ENCODE data around the gene GGT7.
"Not testable (repeated sequence)": the region's sequence is repeated elsewhere in the genome, so short reads cannot be mapped to it uniquely, and the experiment has no call there.

GGT7 gene, protein sequence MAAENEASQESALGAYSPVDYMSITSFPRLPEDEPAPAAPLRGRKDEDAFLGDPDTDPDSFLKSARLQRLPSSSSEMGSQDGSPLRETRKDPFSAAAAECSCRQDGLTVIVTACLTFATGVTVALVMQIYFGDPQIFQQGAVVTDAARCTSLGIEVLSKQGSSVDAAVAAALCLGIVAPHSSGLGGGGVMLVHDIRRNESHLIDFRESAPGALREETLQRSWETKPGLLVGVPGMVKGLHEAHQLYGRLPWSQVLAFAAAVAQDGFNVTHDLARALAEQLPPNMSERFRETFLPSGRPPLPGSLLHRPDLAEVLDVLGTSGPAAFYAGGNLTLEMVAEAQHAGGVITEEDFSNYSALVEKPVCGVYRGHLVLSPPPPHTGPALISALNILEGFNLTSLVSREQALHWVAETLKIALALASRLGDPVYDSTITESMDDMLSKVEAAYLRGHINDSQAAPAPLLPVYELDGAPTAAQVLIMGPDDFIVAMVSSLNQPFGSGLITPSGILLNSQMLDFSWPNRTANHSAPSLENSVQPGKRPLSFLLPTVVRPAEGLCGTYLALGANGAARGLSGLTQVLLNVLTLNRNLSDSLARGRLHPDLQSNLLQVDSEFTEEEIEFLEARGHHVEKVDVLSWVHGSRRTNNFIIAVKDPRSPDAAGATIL

GRCh38 chr20:34872622-34873224 is at the start of gene GGT7:
Gene GGT7 (minus strand): TSS chr20:34872856. CDS start chr20:34872815, 41 bp downstream.
- peak; percentile 76 for DNase-seq (ENCODE audit: low read depth)

- DNase-seq (ENCODE audit: low read depth): no peak
Measured at GRCh38 chr20:34921436-34921835, 48.8 kb upstream of the GGT7 start.

- DNase-seq (ENCODE audit: low read depth): no peak
Measured at GRCh38 chr20:34920055-34920454, 47.4 kb upstream of the GGT7 start.

- DNase-seq (ENCODE audit: low read depth): no peak
Measured at GRCh38 chr20:34916774-34917354, 44.2 kb upstream of the GGT7 start.

DNA sequence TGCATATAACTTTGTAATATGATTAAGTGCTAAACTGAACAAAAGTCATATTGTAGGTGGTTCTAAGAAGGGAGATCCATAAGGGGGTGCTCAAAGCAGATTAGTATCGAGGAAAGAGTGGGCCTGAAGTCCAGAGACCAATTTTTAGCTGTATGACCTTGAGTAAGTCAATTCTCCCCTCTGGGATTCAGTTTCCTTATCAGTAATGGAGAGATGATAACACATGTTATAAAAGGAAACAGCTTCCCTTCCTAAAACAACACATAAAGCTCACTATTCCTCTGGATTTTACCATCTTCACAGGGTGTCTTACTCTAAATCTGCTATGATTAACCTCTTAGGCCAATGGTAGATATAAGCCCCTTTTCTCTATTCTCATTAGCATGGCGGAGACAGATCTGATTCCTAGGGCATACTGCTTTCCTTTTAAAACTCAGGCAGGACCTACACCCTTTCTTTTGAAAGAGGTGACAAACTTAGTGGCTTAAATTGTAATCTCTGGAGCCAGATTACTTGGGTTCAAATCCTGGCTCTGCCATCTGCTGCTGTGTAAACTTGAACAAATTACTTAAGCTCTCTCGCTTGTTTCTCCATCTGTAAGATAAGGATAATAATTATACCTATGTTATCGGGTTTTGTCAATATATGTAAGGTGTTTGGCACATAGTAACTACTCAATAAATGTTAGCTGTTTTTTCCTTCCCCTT is 43.2 kb upstream of the GGT7 start:
- no peak for DNase-seq (ENCODE audit: low read depth)

DNA sequence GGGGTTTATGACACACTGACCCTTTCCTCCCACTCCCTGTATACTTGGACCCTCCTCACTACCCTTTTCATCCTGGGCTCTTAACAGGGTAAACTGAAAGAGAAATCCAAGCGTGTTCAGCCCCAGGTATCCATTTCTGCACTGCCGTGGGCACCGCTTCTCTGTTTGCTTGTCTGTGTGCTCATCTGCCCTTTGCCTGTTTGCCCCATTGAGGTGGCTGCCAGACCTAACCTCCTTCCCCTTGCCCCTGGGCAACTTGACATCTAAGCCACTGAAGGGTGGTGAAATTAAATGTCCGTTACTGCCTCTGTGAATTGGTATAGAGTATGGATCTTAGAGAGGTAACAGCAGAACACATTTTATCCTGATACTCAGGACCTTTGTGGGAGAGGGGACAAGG is 42.5 kb upstream of the GGT7 start:
- DNase-seq (ENCODE audit: low read depth): no peak

GRCh38 chr20:34907616-34908469 is 35.2 kb upstream of the GGT7 start:
- no peak for DNase-seq (ENCODE audit: low read depth)

DNA sequence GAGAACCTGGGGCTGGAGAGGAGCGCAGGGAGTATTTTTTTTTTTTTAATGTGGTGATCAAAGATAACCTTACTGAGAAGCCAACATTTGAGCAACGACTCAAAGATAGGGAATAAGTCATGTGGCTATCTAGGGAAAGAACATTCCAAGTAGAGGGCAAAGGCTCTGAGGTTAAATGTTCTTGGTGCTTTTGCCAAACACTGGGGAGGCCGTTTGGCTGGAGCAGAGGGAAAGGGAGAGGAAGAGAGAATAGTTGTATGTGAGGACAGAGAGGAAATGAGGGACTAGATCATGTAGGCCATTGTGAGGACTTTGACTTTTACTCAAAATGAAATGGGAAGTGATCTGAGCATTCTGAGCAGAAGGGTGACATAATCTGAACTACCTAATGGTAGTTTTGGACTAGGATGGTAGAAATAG is 31.6 kb upstream of the GGT7 start:
- no peak for DNase-seq (ENCODE audit: low read depth)

DNA sequence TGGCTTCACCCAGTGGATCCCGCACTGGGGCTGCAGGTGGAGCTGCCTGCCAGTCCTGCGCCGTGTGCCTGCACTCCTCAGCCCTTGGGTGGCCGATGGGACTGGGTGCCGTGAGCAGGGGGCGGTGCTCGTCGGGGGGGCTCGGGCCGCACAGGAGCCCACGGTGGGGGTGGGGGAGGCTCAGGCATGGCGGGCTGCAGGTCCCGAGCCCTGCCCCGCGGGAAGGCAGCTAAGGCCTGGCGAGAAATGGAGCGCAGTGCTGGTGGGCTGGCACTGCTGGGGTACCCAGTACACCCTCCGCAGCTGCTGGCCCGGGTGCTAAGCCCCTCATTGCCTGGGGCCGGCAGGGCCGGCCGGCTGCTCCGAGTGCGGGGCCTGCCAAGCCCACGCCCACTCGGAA is 26.1 kb upstream of the GGT7 start:
- not testable (repeated sequence) for DNase-seq (ENCODE audit: low read depth)

GRCh38 chr20:34898129-34898528 is 25.5 kb upstream of the GGT7 start:
- DNase-seq (ENCODE audit: low read depth): not testable (repeated sequence)

DNA sequence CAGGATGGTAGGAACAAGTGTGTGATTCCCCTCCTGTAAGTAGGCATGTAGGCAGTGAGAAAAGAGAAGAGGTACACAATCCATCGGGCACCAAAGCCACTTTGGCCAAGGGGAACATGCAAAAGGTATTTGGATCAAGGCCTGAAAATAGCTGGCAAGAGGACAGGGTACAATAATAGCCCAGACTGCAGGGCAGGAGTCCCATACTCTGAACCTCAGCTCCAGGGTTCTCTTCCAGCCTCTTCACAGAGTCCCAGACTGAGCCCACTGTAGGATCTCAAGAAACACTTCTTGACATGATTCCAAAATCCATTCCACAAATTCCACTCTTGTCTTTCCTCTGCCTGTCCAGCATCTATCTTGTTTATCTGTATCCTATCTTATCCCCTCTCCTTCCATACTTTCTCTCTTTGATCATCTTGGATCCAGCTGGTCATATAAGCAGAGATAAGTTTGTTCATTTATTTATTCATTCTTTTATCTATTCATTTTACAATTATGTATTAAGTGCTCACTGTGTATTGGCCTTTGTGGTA is 23.5 kb upstream of the GGT7 start:
- no peak for DNase-seq (ENCODE audit: low read depth)

DNA sequence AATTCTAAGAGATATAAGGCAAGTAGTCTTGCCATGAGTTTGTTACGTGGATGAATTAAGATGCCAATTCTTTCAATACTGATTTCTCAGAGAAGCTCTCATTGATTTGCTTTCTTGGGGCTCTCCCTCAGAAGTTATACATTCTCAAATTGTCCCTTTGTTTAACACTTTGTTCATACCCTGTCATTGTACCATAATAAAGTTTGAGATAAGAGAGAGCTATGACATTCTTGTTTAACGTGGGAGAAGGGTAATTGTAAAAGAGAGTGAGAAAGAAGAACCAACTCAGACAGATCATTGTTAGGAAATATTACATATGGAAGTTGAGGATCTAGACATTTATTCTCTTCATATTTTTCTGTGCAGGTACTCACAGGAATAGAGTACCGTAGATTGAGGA is 22.8 kb upstream of the GGT7 start:
- DNase-seq (ENCODE audit: low read depth): no peak

DNA sequence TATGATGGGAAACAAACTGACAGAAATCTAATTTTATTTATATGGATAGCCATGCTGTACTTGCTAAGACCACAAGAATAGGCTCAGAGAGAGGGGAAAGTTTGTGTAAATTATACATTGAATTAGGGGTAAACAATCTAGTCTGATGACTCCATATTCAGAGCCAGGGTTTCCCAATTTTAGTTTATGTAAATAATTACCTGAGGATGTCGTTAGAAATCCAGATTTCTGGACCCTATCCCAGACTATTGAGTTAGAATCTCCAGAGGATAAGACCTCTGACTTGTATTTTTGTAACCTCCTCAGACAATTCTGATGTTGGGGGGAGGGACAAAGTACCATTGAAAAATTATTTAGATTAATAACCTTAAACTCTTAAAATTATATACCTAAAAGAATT is 22.1 kb upstream of the GGT7 start:
- no peak for DNase-seq (ENCODE audit: low read depth)

DNA sequence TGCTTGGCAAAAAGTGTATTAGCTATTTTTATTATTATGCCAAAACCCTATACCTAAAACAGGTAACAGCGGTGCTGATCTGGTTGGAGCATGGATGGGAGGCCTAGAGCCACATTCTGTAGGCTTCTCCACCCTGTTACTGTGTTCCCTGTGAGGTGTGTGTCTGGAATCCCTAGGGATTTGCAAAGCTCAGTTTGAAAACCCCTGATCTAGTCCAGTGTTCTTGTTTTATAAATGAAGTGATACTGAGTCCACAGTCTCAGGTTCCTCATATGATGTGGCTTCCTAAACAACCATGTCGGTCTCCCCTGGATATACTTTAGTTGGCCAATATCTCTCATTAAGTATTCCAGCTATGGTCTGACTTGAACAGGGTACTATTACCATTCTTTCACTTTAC is 20.0 kb upstream of the GGT7 start:
- DNase-seq (ENCODE audit: low read depth): no peak

DNA sequence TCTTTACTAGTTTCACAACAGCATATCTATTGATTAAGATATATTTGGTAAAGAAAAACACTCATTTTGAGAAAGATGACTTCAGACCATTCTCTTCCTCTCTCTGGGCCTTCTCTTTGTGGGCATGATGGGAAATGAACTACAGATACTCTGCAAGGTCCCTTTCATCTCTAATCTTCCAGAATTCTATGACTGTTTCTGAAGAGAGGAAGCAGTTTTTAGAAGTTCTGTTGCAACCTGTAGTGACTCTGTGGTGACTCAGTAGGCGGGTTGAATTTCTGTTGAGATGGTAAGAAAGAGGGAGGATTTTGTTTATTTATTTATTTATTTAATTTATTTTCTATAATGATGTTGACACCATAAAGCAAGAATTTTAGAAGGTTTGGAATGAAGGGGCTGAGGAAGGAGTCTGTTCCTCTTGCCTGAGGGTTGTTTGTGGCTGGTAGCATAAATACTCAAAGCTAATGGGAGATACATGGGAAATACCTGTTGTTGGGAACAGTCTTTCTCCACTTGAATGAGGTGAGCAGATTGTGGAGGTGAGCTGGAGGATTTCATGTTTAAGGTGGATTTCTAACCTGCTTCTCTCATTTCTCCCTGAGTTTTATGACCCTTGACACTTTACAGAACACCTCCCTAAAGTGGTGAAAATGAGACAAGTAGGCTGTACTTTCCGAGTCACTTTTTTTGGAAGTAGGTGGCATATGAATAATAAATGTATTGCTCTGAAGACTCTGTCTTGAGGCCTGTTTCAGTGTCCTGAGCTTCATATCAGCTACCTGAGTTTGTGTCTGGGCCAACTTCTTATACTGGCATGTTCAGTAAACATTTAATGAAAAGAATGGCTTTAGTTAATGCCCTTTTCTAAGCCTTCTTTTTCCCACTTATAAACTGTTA is 18.8 kb upstream of the GGT7 start:
- DNase-seq (ENCODE audit: low read depth): no peak

- DNase-seq (ENCODE audit: low read depth): no peak
Measured at GRCh38 chr20:34888468-34888867, 15.8 kb upstream of the GGT7 start.

DNA sequence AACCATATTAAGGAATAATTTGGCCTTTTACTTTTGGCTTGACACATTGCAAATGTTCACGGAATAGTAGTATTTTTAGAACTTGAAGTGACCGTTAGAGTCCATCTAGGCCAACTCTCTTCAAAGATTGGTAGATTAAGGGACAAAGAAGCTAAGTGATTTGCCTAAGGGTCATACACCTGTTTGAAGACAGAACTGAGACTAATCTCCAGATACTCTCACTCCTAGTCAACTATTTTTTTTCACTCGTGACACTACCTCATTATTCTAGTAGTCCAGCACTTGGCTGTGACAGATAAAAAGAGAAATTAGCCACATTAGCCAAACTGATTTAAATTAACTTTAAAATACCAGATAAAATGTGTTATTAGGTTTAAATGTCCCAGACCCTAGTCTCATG is 14.4 kb upstream of the GGT7 start:
- no peak for DNase-seq (ENCODE audit: low read depth)

GRCh38 chr20:34886122-34886521 is 13.5 kb upstream of the GGT7 start:
- no peak for DNase-seq (ENCODE audit: low read depth)

- no peak for DNase-seq (ENCODE audit: low read depth)
Measured at GRCh38 chr20:34884260-34884659, 11.6 kb upstream of the GGT7 start.

GRCh38 chr20:34883809-34884208 is 11.2 kb upstream of the GGT7 start:
- no peak for DNase-seq (ENCODE audit: low read depth)
